HL-60 (cell line): ENCODE measurements around the gene ZNF70.

Experiments
- DNase-seq, 2 experiments: peaks; one replicate each; pipeline ENCODE4 v3.0.0-alpha.2; 2010 to 2020; ENCODE audit warnings: low read depth in 1 of 2, low spot score in 1 of 2
- H3K27ac ChIP-seq: fragments of 250-450 bp; sonication (Bioruptor Pico); replicated peaks from 2 replicates; pipeline ENCODE4 v1.5.1; 2020; ENCODE audit warnings: mild to moderate bottlenecking, moderate library complexity
- H3K27me3 ChIP-seq: fragments of 250-450 bp; sonication (Bioruptor Pico); 2 replicates; pipeline ENCODE4 v1.5.1; 2021; ENCODE audit warnings: mild to moderate bottlenecking, moderate library complexity; ENCODE audit not compliant: insufficient read depth, poor library complexity, severe bottlenecking
- H3K4me3 ChIP-seq: replicated peaks from 2 replicates; pipeline ENCODE4 v1.5.1; 2011; ENCODE audit warnings: mild to moderate bottlenecking, control low read depth, low read length; ENCODE audit not compliant: insufficient read depth
- CTCF ChIP-seq: IDR thresholded peaks from one replicate; pipeline ENCODE4 v1.5.1; 2011; ENCODE audit warnings: low read length, control low read depth, inconsistent platforms; ENCODE audit not compliant: insufficient read depth
- GABPA ChIP-seq: IDR thresholded peaks from 2 replicates; pipeline ENCODE4 v1.6.1; 2012; ENCODE audit warnings: low read depth
- POLR2AphosphoS5 ChIP-seq: IDR thresholded peaks from 2 replicates; pipeline ENCODE4 v1.6.1; 2012; ENCODE audit warnings: low read depth
- REST ChIP-seq: IDR thresholded peaks from 2 replicates; pipeline ENCODE4 v1.6.1; 2012; ENCODE audit warnings: low read depth; ENCODE audit not compliant: insufficient replicate concordance
- SPI1 ChIP-seq: IDR thresholded peaks from 2 replicates; pipeline ENCODE4 v1.6.1; 2012; ENCODE audit warnings: low read depth, mild to moderate bottlenecking, borderline replicate concordance

Gene ZNF70

GRCh38 chr22:23791738-23792645, 41.1 kb upstream of the ZNF70 start:
- Histone ChIP-seq H3K27me3 (no peaks in the 10 kb centered on the region), H3K27ac (no peak overlapping the region), H3K4me3 (no peak overlapping the region)
- no peak for DNase-seq
- TF ChIP-seq REST: no peak
- no peak for TF ChIP-seq SPI1
- no peak for TF ChIP-seq CTCF
- no peak for TF ChIP-seq POLR2AphosphoS5
- no peak for TF ChIP-seq GABPA

- H3K27me3 ChIP-seq: no peaks in the 10 kb centered on the region
- TF ChIP-seq CTCF (no peak), POLR2AphosphoS5 (no peak), SPI1 (no peak), REST (no peak), GABPA (no peak)
- no peak overlapping the region for H3K27ac ChIP-seq
- no peak for DNase-seq
- no peak overlapping the region for H3K4me3 ChIP-seq
These were observed 40.2 kb upstream of the ZNF70 start for GRCh38 chr22:23790819-23791737.

- DNase-seq: no peak
- TF ChIP-seq GABPA (no peak), REST (no peak), CTCF (no peak), POLR2AphosphoS5 (no peak), SPI1 (no peak)
- Histone ChIP-seq H3K27ac (no peak overlapping the region), H3K4me3 (no peak overlapping the region), H3K27me3 (no peaks in the 10 kb centered on the region)
These were observed 38.7 kb upstream of the ZNF70 start for GRCh38 chr22:23789638-23790037.
